Tibial nerve (tissue), 4 donors: ENCODE results near the gene SCPEP1. TPM values are rescaled to one million over a fixed set of nuclear protein-coding genes. Genes with fewer than 3 reads are reported as not detected.
A peak's percentile ranks its signal among the peaks of the same experiment; 100 is the strongest.
"Not testable (repeated sequence)": the region's sequence is repeated elsewhere in the genome, so short reads cannot be mapped to it uniquely, and the experiment has no call there.

Source experiments
- DNase-seq, 2 donors: peaks; one replicate each; pipeline ENCODE4 v3.0.0-alpha.2; 2019; ENCODE audit warnings: low spot score in 2 of 2
- H3K27ac ChIP-seq, 4 donors: fragments of 200-600 bp; sonication (generic) in 3 of 4; one replicate each; pipeline ENCODE4 v1.5.1; 2017 to 2019; ENCODE audit warnings: mild to moderate bottlenecking in 1 of 4
- H3K27me3 ChIP-seq, 2 donors: fragments of 200-600 bp; sonication (generic) in 1 of 2; one replicate each; pipeline versions ENCODE4 v1.5.1 to v1.6.0; 2017 to 2019
- H3K36me3 ChIP-seq, 3 donors: fragments of 200-600 bp; sonication (generic); one replicate each; pipeline ENCODE4 v1.5.1; 2018 to 2019
- H3K4me1 ChIP-seq, 4 donors: fragments of 200-600 bp; sonication (generic) in 3 of 4; one replicate each; pipeline ENCODE4 v1.5.1; 2017 to 2019
- H3K4me3 ChIP-seq, 4 donors: fragments of 200-600 bp; sonication (generic) in 3 of 4; one replicate each; pipeline ENCODE4 v1.5.1; 2017 to 2019; ENCODE audit warnings: mild to moderate bottlenecking in 1 of 4, moderate library complexity in 1 of 4
- H3K9me3 ChIP-seq, 4 donors: fragments of 200-600 bp; sonication (generic) in 3 of 4; one replicate each; pipeline ENCODE4 v1.5.1; 2017 to 2019
- EP300 ChIP-seq, 2 donors: sonication (generic); formaldehyde crosslinking; IDR thresholded peaks; one replicate each; pipeline ENCODE4 v1.6.1; 2017; ENCODE audit warnings: antibody characterized with exemption in 2 of 2, mild to moderate bottlenecking in 1 of 2
- POLR2A ChIP-seq, 2 donors: fragments of 450-650 bp; IDR thresholded peaks; one replicate each; pipeline ENCODE4 v1.6.1; 2017; ENCODE audit warnings: antibody characterized with exemption in 2 of 2, mild to moderate bottlenecking in 2 of 2, moderate library complexity in 2 of 2
- whole genome bisulfite sequencing, 2 donors: methylation state at CpG; one replicate each; pipeline ENCODE4 v1.1.5; 2018; 5-methylcytosine and 5-hydroxymethylcytosine counted together
- total RNA-seq, 4 donors: library from RNA; depleted of rRNA; stranded (reverse); fragments of >200 nt; gene quantifications; one replicate each; pipeline ENCODE4 v1.1.0, GENCODE V29; 2016
- TF ChIP-seq, protein P1 (sequence below), 5 experiments: fragments of 200-600 bp in 3 of 5; fragments of 450-650 bp in 2 of 5; sonication (generic) in 3 of 5; IDR thresholded peaks; one replicate each; pipeline ENCODE4 v1.5.1; 2016 to 2019; ENCODE audit warnings: antibody characterized with exemption in 5 of 5, mild to moderate bottlenecking in 3 of 5, moderate library complexity in 2 of 5

Gene SCPEP1
- total RNA-seq, 4 donors from 2014 or later, result 50.5 to 70.6 (median 57.2) TPM

DNA sequence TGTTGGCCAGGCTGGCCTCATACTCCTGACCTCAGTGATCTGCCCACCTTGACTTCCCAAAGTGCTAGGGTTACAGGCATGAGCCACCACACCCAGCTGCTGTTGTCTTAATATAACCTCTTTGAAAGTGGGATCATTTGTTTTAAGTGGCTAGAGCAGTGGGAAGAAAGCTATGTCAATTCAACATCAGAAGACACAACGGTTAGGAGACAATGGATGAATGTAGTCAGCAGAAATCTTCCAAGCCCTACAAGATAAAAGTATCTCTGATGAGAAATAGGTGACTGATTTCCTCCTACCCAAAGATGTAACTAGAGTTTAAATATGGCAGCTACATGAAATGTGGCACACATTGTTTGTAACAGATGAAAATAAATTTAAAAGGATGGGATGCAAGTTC is 44.1 kb upstream of the SCPEP1 start:
- H3K27ac ChIP-seq, result no peak overlapping the region
- no peaks in the 10 kb centered on the region for H3K9me3 ChIP-seq
- no peak for DNase-seq
- peaks cover 0 to 50% (median 5%) of the 10 kb centered on the region in 3 donors for H3K36me3 ChIP-seq
- WGBS, 2 donors, result 91 to 94% methylated on average over 1 of the region's 1 CpG
- no peaks in the 10 kb centered on the region for H3K4me1 ChIP-seq
- TF ChIP-seq EP300 (IDR thresholded peaks at IDR 0.05), result no peak
- TF ChIP-seq, protein P1, sequence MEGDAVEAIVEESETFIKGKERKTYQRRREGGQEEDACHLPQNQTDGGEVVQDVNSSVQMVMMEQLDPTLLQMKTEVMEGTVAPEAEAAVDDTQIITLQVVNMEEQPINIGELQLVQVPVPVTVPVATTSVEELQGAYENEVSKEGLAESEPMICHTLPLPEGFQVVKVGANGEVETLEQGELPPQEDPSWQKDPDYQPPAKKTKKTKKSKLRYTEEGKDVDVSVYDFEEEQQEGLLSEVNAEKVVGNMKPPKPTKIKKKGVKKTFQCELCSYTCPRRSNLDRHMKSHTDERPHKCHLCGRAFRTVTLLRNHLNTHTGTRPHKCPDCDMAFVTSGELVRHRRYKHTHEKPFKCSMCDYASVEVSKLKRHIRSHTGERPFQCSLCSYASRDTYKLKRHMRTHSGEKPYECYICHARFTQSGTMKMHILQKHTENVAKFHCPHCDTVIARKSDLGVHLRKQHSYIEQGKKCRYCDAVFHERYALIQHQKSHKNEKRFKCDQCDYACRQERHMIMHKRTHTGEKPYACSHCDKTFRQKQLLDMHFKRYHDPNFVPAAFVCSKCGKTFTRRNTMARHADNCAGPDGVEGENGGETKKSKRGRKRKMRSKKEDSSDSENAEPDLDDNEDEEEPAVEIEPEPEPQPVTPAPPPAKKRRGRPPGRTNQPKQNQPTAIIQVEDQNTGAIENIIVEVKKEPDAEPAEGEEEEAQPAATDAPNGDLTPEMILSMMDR (IDR thresholded peaks at IDR 0.05), result no peak
- TF ChIP-seq POLR2A (IDR thresholded peaks at IDR 0.05), result no peak
- H3K27me3 ChIP-seq, result no peaks in the 10 kb centered on the region
- no peak overlapping the region for H3K4me3 ChIP-seq

DNA sequence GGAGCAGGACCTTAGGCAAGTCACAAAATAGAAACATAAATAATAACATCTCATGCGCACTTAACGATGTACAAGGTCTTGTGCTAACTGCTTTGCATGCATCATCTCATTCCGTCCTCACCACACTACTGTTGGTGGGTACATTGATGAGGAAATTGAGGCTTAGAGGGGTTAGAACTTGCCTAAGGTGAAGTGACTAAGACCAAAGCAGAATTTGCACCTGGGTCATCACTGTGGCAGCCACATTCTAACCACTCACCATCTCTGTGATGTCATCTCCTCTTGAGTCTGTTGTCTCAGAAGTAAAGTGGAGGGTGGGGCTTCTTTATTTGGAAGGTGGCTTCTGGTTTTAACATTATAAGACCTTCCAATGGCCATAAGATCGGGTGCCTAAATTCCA is 43.7 kb upstream of the SCPEP1 start:
- 93 to 98% methylated on average over 4 of the region's 4 CpGs for WGBS, 2 donors
- peaks cover 0 to 53% (median 5%) of the 10 kb centered on the region in 3 donors for H3K36me3 ChIP-seq

DNA sequence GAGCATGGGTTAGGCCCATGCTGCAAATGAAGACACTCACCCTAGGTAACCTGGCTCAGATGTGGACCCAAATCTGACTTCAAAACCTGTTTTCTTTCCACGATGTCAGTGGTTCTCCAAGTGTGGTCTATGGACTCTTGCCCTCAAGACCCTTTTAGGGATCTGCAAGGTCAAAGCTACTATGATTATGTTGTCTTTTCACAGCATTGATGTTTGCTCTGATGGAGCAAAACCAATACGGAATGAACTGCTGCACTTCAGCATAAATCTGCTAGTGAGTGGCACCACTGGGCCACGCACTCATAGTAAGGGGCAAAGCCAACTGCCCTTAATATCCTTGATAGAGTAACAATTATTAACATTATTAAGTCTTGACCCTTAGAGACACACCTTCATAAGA is 42.5 kb upstream of the SCPEP1 start:
- peaks cover 0 to 59% (median 5%) of the 10 kb centered on the region in 3 donors for H3K36me3 ChIP-seq
- WGBS, 2 donors, result 91 to 92% methylated on average over 3 of the region's 3 CpGs

More for the DNA sequence above, 43.7 kb upstream of the SCPEP1 start:
- Histone ChIP-seq H3K4me3 (no peak overlapping the region), H3K27me3 (no peaks in the 10 kb centered on the region), H3K27ac (no peak overlapping the region), H3K9me3 (no peaks in the 10 kb centered on the region), H3K4me1 (no peaks in the 10 kb centered on the region)
- TF ChIP-seq, protein P1 (IDR thresholded peaks at IDR 0.05), result no peak
- TF ChIP-seq POLR2A (IDR thresholded peaks at IDR 0.05) (no peak), EP300 (IDR thresholded peaks at IDR 0.05) (no peak)
- no peak for DNase-seq

DNA sequence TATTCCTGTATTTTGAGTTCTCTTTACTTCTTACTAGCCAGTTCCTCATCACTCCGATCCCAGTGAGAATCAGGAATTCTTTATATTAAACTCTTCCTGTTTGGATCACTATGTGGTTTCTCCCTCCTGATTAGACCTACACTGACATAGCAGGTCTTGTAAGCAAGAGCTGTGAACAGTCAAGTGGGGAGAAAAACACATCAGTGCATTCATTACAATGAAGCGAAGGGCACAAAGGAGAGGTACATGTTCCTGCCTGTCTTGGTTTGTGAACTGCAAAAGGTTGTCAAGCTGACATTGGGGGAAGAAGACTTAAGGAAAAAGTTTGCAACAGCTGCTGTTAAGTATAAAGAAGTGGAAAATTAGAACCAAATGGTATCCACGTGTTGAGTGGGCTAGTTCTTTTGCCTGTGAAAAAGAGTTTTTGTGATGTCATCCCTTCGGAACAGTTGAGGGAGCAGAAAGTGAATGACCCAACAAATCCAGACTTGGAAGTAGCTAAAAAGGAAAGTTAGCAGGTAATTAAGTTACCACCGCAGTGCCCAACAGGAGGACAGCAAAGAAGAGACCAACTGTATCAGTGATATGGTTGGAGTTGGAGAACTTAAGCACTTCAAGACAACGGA is 41.1 kb upstream of the SCPEP1 start:
- Histone ChIP-seq H3K27ac (peak overlapping the region in 2 of 4 donors; percentile 13 to 60), H3K36me3 (peaks cover 0 to 72% (median 5%) of the 10 kb centered on the region in 3 donors), H3K4me1 (no peaks in the 10 kb centered on the region), H3K27me3 (no peaks in the 10 kb centered on the region), H3K9me3 (no peaks in the 10 kb centered on the region), H3K4me3 (no peak overlapping the region)
- 77 to 82% methylated on average over 6 of the region's 6 CpGs for WGBS, 2 donors
- no peak for DNase-seq
- TF ChIP-seq, protein P1 (IDR thresholded peaks at IDR 0.05), result no peak
- no peak for TF ChIP-seq EP300 (IDR thresholded peaks at IDR 0.05)
- TF ChIP-seq POLR2A (IDR thresholded peaks at IDR 0.05), result no peak

More for the DNA sequence above, 42.5 kb upstream of the SCPEP1 start:
- Histone ChIP-seq H3K4me3 (no peak overlapping the region), H3K9me3 (no peaks in the 10 kb centered on the region), H3K27me3 (no peaks in the 10 kb centered on the region), H3K27ac (no peak overlapping the region), H3K4me1 (no peaks in the 10 kb centered on the region)
- no peak for DNase-seq
- TF ChIP-seq EP300 (IDR thresholded peaks at IDR 0.05), result no peak
- TF ChIP-seq, protein P1 (IDR thresholded peaks at IDR 0.05), result no peak
- no peak for TF ChIP-seq POLR2A (IDR thresholded peaks at IDR 0.05)

DNA sequence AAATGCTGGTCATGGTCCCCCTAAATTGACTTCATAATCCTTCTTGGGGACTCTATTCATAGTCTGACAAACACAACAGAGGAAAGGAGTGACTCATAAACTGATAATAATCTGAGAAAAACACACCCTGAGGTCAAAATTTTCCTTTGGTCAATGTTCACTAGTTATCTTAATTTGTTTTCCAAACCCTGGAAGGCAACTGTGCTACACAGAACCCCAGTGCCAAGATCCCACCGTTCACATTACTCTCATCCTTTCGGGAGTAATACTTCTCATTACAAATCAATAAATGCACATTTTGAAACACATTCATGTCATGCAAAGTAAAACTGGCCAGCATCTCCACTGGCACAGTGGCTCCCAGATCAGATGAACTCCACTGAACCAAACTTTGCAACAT is 40.2 kb upstream of the SCPEP1 start:
- TF ChIP-seq, protein P1 (IDR thresholded peaks at IDR 0.05), result no peak
- TF ChIP-seq POLR2A (IDR thresholded peaks at IDR 0.05) (no peak), EP300 (IDR thresholded peaks at IDR 0.05) (no peak)
- no peaks in the 10 kb centered on the region for H3K9me3 ChIP-seq
- H3K4me3 ChIP-seq, result no peak overlapping the region
- peak overlapping the region in 1 of 4 donors; percentile 16 for H3K27ac ChIP-seq
- WGBS, 2 donors, result 63 to 69% methylated on average over 2 of the region's 2 CpGs
- no peaks in the 10 kb centered on the region for H3K4me1 ChIP-seq
- no peaks in the 10 kb centered on the region for H3K27me3 ChIP-seq
- peaks cover 0 to 81% (median 5%) of the 10 kb centered on the region in 3 donors for H3K36me3 ChIP-seq
- DNase-seq, result no peak

DNA sequence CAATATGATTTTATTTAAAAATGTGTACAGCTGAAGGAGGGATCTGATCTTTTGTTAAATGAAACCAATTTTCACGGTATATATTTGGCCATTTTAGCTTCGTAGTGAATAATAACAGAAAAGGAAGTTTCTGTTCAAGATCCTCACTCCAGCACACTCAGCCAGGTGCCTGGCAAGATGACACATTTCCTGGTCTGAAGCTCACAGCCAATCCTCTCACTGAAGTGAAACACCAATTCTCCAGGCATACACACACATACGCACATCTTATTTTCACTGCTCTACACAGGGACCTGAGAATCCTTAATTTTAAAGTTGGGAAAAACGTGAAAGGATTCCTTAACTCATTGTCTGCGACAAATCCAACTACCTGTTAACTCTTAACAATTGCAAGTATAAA is 39.7 kb upstream of the SCPEP1 start:
- WGBS, 2 donors, result 83 to 87% methylated on average over 5 of the region's 5 CpGs
- not testable (repeated sequence) for H3K4me1 ChIP-seq, H3K4me3 ChIP-seq, H3K27me3 ChIP-seq, H3K9me3 ChIP-seq, DNase-seq
- Histone ChIP-seq H3K36me3 (peaks cover 0 to 85% (median 5%) of the 10 kb centered on the region in 3 donors), H3K27ac (peak overlapping the region in 1 of 4 donors; percentile 16)
